NCI-H2227 treated with DMSO at 0.1 percent for 48 hours (cell line): Measurements from ENCODE around the gene KIFAP3.
"Not testable (repeated sequence)": the region's sequence is repeated elsewhere in the genome, so short reads cannot be mapped to it uniquely, and the experiment has no call there.

ENCODE experiments used
- DNase-seq: peaks from one replicate; lab custom pipeline; 2025; lab: John Stamatoyannopoulos, UW

Gene KIFAP3

DNA sequence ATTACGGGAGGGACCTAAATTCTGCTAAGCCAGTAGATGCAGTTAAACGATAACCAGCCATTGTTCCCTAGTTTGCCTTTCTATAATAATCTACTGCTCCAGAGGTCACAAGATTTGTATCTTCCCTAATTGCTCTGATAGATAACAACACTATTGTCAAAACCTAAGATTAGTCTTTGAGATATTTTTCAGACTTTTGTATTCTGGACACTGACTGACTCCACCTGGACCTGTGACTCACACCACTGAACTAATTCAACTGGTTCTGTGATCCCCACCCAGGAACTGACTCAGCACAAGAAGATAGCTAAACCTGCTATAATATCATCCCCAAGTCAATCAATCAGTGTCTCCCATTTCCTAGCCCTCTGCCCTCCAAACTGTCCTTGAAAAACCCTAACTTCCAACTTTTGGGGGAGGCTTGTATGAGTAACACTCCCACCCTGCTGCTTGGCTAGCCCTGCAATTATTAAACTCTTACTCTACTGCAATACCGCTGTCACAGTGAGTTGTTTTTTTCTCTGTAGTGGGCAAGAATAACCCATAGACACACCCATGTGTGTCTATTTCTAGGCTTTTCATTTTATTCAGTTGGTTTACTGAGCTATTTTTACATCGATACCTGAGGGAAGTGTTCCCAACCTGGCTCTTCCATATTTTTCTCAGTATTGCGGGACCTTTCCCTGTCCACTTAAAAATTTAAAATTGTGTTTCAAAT, 11.2 kb downstream of the KIFAP3 start:
- DNase-seq = no peak

DNA sequence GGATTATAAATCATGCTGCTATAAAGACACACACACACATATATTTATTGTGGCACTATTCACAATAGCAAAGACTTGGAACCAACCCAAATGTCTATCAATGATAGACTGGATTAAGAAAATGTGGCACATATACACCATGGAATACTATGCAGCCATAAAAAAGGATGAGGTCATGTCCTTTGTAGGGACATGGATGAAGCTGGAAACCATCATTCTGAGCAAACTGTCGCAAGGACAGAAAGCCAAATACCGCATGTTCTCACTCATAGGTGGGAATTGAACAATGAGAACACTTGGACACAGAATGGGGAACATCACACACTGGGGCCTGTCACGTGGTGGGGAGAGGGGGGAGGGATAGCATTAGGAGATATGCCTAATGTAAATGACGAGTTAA, 12.8 kb downstream of the KIFAP3 start:
- DNase-seq = not testable (repeated sequence)

DNA sequence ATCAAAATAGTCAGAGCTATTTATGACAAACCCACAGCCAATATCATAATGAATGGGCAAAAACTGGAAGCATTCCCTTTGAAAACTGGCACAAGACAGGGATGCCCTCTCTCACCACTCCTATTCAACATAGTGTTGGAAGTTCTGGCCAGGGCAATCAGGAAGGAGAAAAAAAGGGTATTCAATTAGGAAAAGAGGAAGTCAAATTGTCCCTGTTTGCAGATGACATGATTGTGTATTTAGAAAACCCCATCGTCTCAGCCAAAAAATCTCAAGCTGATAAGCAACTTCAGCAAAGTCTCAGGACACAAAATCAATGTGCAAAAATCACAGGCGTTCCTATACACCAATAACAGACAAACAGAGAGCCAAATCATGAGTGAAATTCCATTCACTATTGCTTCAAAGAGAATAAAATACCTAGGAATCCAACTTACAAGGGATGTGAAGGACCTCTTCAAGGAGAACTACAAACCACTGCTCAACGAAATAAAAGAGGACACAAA, 14.4 kb downstream of the KIFAP3 start:
- DNase-seq = not testable (repeated sequence)

DNA sequence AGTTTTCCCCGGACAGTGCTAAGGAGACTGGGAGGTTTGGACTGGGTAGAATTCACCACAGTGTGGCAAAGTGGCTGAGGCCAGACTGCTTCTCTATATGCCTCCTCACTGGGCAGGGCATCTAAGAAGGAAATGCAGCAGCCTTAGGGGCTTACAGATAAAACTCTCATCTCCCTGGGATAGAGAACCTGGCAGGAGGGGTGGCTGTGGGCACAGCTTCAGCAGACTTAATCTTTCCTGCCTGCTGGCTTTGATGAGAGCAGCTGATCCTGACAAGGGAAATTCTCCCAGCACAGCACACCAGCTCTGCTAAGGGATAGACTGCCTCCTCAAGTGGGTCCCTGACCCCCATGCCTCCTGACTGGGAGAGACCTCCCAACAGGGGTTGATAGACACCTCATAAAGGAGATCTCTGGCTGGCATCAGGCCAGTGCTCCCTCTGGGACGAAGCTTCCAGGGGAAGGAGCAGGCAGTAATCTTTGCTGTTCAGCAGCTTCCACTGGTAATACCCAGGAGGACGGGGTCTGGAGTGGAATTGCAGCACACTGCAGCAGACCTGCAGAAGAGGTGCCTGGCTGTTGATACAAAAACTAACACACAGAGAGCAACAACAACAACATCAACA, 25.2 kb downstream of the KIFAP3 start:
- DNase-seq = no peak

DNA sequence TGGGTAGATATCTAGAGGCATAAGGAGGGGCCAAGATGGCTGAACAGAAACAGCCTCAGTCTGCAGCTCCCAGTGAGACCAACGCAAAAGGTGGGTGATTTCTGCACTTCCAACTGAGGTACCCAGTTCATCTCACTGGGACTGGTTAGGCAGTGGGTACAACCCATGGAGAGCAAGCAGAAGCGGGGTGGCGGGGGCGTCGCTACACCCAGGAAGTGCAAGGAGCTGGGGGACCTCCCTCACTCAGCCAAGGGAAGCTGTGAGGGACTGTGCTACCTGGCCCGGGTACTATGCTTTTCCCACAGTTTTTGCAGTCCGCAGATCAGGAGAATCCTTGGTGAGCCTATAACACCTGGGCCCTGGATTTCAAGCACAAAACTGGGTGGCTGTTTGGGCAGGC, 26.0 kb downstream of the KIFAP3 start:
- DNase-seq = no peak

DNA sequence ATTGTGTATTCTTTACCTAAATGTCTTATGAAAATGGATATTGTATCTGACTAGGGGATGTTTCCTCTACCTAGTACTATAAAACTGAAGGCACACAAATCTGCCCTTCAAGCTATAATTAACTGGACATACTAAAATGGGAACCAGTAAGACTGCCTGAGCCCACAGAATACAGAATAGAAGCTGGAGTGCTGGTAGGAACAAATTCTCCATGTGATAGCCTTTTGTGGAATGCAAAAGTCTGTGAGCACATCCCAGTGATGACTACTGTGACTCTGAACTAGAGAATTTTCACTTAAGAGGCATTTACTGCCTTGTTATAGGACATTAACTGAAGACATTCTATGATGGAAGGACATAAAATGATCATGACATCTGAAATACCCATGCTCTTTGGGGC, 30.3 kb downstream of the KIFAP3 start:
- DNase-seq = no peak

DNA sequence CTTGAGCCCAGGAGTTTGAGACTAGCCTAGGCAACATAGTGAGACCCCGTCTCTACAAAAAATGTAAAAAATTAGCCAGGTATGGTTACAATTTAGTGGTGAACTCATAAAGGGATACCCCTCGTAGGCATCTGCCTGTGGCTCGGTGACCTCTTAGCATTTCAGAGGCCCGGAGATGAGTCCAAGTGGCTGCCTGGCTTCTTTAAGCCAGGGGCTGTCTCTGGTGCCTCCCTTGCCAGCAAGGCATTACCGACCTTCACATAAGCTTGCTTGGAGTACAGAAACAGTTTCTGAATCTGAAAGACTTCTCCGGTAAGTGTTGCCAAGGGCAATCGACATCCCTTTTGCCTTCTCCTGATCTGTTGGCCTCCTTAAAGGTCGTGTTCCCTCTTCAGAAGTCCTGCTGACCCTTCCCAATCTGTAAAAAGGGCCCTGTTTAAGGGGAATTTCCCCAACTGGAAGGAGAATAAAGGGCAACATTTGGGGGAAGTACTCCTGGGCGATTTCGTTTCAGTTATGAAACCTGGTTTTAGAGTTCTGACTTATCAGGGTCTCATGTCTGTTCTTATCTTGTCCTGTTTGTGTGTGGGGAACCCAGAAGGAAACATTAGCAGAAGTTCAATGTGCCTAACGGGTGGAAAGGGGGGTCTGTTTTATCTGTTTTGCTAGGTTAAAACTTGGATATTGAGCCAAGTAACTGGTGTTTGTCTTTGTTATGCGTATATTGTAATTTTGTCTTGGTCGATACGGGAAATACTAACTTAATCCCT, 32.9 kb downstream of the KIFAP3 start:
- DNase-seq = no peak

DNA sequence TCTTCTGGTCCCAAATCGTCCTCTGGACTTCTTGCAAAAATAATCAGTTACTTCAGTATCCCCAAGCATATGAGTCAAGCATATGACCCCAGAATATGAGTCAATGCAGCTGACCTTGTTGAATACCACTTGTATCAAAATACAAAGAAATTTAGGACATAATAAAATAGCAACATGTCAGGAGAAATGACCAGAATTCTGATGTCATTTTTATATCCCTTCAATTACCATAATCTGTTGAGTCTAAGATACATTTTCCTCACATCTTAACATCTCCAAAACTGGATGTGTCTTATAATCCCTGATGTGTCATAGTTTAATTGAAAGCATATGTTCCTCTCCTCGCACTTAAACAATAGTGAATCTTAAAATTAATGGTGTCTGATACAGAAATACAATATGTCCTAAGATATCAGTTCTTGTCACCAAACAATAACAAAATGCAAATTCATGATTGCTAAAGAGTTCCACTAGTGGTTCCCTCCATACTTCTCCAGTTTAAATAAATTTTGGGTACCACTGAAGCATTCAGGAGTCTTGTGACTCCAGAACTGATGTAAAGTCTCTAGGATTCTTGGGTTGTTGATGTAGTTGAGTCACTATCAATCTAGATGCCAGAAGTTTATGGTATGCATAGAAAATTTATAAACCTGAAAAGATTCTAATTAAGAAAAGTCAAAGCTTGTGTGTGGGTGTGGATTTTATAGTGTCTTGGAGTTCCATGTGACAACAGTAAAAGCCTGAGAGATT, 41.8 kb downstream of the KIFAP3 start:
- no peak for DNase-seq

DNA sequence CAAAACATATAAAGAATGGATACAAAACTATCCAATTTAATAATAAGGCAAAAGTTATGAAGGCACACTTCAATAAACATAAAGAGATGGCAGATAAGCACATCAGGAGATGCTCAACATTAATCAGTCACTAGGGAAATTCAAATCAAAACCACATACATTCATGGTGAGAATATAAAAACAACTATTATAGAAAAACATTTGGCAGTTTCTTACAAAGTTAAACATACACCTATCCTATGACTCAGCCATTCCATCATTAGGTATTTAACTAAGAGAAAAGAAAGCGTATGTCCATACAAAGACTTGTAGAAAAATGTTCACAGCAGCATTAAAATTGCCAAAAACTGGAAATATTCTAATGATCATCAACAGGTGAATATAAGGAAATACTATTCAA, 44.3 kb downstream of the KIFAP3 start:
- DNase-seq = no peak

DNA sequence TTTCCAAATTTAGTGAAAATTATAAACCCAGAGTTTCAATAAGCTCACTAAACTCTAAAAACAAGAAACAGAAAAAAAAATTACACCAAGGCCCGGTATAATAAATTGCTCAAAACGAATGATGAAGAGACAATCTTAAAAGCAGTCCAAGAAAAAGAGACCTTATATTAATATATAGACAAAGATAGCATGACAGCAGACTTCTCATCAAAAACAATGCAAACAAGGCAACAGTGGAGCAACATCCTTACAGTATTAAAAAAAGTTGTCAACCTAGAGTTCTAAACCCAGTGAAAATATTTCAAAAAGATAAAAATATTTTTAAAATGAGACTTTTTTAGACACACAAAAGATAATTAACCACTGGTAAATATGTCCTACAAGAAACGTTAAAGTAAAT, 46.7 kb downstream of the KIFAP3 start:
- DNase-seq = no peak

DNA sequence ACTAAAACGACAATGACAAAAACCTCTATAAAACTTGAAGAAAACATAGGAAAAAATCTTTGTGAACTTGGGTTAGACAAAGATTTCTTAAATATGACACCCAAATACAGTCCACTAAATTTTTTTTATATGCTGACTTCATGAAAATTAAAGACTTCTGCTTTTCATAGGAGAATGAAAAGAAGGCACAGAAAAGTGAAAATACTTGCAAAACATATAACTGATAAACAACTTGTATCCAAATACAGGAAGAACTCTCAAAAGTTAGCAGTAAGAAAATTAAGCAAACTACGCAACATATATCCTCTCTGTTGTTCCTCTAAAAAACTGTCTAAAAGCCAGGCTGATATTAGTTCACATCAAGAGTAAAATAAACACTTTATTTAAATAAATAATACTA, 53.6 kb downstream of the KIFAP3 start:
- DNase-seq = no peak

DNA sequence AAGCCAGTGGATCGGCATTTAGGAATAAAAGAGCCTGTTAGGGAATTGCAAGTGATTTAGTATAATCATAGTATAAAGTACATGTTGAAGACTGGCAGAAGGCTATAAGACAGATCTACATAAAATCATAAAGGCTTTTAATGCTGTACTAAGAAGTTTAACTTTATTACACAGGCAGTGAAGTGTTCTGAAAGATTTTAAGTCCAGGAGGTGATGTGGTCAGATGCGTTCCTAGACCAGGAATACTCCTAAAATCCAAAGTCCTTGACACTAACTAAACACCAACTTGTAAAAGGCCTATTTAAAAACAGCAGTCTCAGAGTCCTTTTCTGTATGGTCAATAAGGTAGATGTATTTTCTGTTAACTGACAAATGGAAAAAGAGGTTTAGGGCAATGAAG, 57.0 kb downstream of the KIFAP3 start:
- no peak for DNase-seq

DNA sequence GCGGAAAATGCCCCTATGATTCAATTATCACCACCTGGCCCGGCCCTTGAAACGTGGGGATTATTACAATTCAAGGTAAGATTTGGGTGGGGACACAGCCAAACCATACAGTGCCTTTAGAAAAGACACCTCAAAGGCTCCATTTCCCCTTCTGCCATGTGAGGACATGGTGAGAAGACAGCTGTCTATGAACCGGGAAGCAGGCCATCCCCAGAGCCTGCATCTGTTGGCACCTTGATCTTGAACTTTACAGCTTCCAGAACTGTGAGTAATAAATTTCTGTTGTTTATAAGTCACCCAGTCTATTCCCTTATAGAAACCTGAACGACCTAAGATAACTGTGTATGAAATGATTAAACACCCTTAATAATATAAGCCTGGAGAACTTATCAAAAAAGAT, 61.6 kb downstream of the KIFAP3 start:
- no peak for DNase-seq

DNA sequence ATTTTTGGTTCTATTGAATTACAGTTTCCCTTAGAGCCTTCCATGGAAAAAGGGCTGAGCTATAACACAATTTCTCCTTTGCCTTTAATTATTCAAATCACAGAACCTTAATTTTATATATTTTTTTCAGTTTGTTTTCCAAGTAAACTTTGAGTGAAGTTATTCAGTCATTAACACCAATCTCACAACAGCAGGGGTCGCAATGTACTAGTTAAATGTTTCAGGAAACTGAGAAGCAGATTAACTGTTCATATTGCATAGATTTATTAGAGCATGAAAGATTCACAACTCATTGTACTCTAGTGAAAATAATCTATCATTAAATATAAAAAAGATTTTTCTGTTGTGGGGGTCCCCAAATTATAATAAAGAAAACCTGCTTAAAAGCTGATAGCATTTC, 64.1 kb downstream of the KIFAP3 start:
- no peak for DNase-seq

DNA sequence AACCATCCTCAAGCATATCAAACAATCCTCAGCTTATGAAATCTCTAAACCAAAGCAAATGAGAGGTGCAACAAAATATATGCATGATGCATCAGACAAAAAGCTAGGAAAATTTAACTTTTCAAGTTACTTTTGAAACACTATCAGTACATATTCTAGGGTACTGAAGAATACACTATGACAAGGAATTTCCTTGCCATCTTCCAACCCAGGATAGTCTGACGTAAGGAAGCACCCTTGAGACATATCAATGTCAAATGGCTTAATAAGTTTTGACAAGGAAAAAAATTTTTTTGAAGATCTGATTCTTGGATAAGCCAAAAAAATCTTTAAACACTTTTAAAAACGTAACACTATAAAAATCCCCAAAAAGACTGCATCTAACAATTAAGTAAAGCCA, 64.9 kb downstream of the KIFAP3 start:
- DNase-seq = no peak

DNA sequence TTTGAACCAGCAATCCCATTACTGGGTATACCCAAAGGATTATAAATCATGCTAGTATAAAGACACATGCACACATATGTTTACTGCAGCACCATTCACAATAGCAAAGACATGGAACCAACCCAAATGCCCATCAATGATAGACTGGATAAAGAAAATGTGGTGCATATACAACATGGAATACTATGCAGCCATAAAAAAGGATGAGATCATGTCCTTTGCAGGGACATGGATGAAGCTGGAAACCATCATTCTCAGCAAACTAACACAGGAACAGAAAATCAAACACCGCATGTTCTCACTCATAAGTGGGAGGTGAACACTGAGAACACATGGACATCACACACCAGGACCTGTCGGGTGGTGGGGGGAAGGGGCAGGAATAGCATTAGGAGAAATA, 65.8 kb downstream of the KIFAP3 start:
- not testable (repeated sequence) for DNase-seq

DNA sequence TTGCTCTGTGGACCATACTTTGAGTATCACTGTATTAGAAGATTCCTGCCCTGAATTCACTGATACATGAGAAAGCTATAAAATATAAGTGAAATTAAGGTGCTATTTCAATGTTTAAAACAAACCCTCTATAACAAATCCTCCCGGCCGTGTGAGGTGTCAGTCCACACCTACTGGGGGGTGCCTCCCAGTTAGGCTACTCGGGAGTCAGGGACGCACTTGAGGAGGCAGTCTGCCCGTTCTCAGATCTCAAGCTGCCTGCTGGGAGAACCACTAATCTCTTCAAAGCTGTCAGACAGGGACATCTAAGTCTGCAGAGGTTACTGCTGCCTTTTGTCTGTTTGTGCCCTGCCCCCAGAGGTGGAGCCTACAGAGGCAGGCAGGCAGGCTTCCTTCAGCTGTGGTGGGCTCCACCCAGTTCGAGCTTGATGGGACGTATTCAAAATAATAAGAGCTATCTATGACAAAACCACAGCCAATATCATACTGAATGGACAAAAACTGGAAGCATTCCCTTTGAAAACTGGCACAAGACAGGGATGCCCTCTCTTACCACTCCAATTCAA, 71.1 kb downstream of the KIFAP3 start:
- not testable (repeated sequence) for DNase-seq

DNA sequence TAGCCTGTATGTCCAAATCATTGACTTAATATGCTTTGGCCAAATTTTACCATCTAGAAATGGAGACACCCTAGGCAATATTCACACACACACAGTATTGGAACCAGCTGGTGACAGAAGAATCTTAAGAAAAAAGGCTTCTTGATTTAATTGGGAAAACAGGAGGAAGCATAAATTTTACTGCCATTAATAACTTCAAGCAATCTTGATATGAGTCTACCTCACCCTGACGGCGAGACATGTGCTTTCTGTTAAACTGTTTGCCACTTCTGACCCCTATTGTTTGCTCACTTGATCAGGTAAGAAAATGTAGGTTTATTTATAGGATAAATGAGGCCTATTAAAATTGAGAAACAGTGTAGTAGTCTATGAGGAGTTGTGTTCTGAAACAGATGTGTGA, 73.2 kb downstream of the KIFAP3 start:
- DNase-seq = no peak

DNA sequence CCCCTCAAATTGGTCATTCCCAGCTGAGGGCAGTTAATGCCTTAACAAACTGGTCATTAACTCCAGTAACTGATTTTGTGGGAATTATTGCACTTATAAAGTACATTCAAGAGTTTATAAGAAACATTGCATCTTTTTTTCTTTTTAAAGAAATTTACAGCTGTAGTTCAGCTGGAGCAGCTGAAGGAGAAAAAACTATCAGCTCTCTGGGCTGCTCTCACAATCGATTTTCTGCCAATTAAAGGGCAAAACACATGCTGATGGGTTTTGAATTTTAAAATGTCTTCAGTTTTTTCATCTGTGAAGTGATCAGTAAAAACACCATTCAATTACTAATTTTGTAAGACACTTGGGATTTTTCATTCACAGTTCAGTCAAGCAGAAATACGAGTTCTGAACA, 74.7 kb downstream of the KIFAP3 start:
- no peak for DNase-seq

DNA sequence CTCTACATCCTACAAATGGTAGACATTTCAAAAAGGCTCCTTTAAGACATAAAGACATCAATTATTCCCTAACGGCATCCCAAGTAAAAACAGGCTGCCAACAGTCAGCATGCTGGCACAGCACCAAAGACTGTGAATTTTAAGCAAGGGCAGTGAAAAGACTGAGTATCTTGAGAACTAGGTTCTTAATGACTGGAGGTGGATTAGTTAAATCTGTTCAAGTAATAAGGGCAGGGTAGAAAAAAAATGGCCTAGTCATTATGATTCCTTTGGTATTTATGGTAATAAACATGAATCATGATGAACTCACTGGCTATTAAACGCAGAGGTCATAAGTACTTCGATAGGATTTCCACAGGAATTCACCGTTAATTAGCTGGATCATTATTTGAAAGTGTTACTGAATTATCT, 75.2 kb downstream of the KIFAP3 start:
- no peak for DNase-seq

DNA sequence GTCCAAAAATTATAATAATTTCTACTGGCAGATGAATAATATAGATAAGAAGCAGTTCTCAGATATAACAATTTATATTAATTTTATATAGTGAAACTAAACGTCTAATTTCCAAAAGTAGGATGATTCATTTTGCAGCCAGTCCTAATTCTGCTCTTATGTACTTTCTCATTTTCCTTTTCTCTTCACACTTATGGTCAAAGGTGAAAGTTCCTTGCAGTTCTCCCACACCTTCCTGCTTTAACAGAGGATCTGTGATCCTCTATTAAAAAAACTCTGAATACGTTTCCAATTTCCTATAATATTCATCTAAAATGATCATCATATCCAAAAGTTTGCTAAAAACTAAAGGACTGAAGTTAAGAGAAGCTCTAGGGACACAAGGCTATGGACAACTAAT, 78.5 kb downstream of the KIFAP3 start:
- no peak for DNase-seq

DNA sequence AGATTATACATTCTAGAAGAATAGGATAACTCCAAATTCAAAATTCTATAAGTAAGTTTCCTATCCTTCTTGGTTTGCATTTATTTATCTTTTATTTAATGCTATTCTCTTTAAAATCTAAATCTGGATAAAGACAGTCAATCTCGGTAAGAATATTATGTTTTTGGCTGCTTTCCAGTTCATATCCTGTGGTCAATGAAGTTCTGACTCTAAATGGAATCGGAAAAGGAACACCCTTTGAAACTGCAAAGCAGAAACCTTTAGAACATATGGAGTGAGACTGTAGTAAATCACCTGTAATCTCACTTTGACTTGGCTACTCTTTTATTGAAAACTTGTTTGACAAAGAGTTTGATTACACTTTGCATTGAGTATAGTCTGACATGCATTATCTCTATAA, 85.2 kb downstream of the KIFAP3 start:
- no peak for DNase-seq
